HepG2 (cell line): ENCODE results near the gene PIGC. TPM values are rescaled to one million over a fixed set of nuclear protein-coding genes. Genes with fewer than 3 reads are reported as not detected.

ENCODE experiments used
- ATAC-seq: fragments of 200-7000 bp; cut with Tn5 transposase; 3 replicates; pipeline ENCODE4 v1.9.1; 2020; ENCODE audit warnings: mild to moderate bottlenecking, moderate library complexity
- BruUV-seq: library from RNA; stranded (reverse); fragments of 400-500 nt; replicated peaks from 2 replicates; lab custom pipeline; 2021; lab: Mats Ljungman, UMichigan
- CTCF ChIA-PET: fragments of 300-600 bp; formaldehyde crosslinking; extraction: SDS; loops from one replicate; lab custom pipeline; 2021; ENCODE audit warnings: low total read pairs, inconsistent platforms, low intra/inter-chr PET ratio; lab: Yijun Ruan, JAX
- POLR2A ChIA-PET: fragments of 350-600 bp; sonication (Branson Sonifier 250); formaldehyde crosslinking; loops from one replicate; lab custom pipeline; 2020; ENCODE audit warnings: antibody characterized with exemption, inconsistent platforms; lab: Yijun Ruan, JAX
- DNase-seq: peaks from one replicate; pipeline ENCODE4 v3.0.0-alpha.2; 2015; ENCODE audit warnings: low spot score
- FAIRE-seq: peaks from 3 replicates; lab custom pipeline; 2011; peaks lifted over from hg19 to GRCh38; lab: Jason Lieb, UNC
- H2AFZ ChIP-seq: one replicate; pipeline ENCODE4 v1.6.1; 2011; ENCODE audit warnings: low read length, inconsistent platforms
- H3K27ac ChIP-seq: fragments of 300-600 bp; 3 replicates; pipeline ENCODE4 v1.8.0; 2011; ENCODE audit warnings: mixed run types, mild to moderate bottlenecking, mixed read lengths, low read length, inconsistent platforms; ENCODE audit not compliant: insufficient read depth; ENCODE audit errors: extremely low read length
- H3K27me3 ChIP-seq, 2 experiments: fragments of 200-600 bp in 1 of 2; 2 replicates in 1 of 2; 3 replicates in 1 of 2; pipeline versions ENCODE4 v1.6.0 to v1.8.0; 2011; ENCODE audit warnings: low read length in 2 of 2, mild to moderate bottlenecking in 2 of 2, moderate library complexity in 2 of 2, inconsistent platforms in 1 of 2; ENCODE audit not compliant: insufficient read depth in 2 of 2, control insufficient read depth in 1 of 2
- H3K36me3 ChIP-seq, 2 experiments: fragments of 200-600 bp in 1 of 2; replicated peaks in 1 of 2; 2 replicates in 1 of 2; 3 replicates in 1 of 2; pipeline versions ENCODE4 v1.5.1 to v1.8.0; 2011; ENCODE audit warnings: low read length in 2 of 2, inconsistent platforms in 1 of 2; ENCODE audit not compliant: insufficient read depth in 2 of 2, control insufficient read depth in 1 of 2
- H3K4me1 ChIP-seq: 2 replicates; pipeline ENCODE4 v1.5.1; 2012; ENCODE audit warnings: low read length, inconsistent platforms; ENCODE audit not compliant: insufficient read depth
- H3K4me2 ChIP-seq: 2 replicates; pipeline ENCODE4 v1.6.0; 2011; ENCODE audit warnings: low read depth, low read length, inconsistent platforms
- H3K4me3 ChIP-seq, 3 experiments: fragments of 200-600 bp in 1 of 3; sonication (generic), shearing (Covaris generic) in 1 of 3; replicated peaks in 1 of 3; 2 replicates each; pipeline ENCODE4 v1.5.1; 2011 to 2016; ENCODE audit warnings: low read length in 3 of 3, inconsistent platforms in 2 of 3, low read depth in 2 of 3, mild to moderate bottlenecking in 2 of 3, control low read depth in 1 of 3, mixed read lengths in 1 of 3; ENCODE audit not compliant: insufficient read depth in 1 of 3
- H3K79me2 ChIP-seq: one replicate; pipeline ENCODE4 v1.6.1; 2011; ENCODE audit warnings: low read length, inconsistent platforms; ENCODE audit not compliant: insufficient read depth
- H3K9ac ChIP-seq: 2 replicates; pipeline ENCODE4 v1.6.0; 2011; ENCODE audit warnings: mild to moderate bottlenecking, low read depth, low read length, inconsistent platforms; ENCODE audit not compliant: insufficient read depth
- H3K9me3 ChIP-seq: 2 replicates; pipeline ENCODE4 v1.5.1; 2012; ENCODE audit warnings: mild to moderate bottlenecking, low read length
- H4K20me1 ChIP-seq: 2 replicates; pipeline ENCODE4 v1.6.0; 2011; ENCODE audit warnings: inconsistent platforms, mild to moderate bottlenecking, low read length, moderate library complexity; ENCODE audit not compliant: insufficient read depth
- ATF5 ChIP-seq: sonication (generic); formaldehyde crosslinking; IDR thresholded peaks from 2 replicates; pipeline ENCODE4 v1.4.0; 2020; ENCODE audit warnings: mild to moderate bottlenecking, low read depth, missing genetic modification reagents
- BCL3 ChIP-seq: sonication (generic); formaldehyde crosslinking; IDR thresholded peaks from 2 replicates; pipeline ENCODE4 v1.5.1; 2020; ENCODE audit warnings: mild to moderate bottlenecking, missing genetic modification reagents, moderate library complexity
- BRD4 ChIP-seq: sonication (generic); formaldehyde crosslinking; IDR thresholded peaks from 2 replicates; pipeline ENCODE4 v1.4.0; 2020; ENCODE audit warnings: missing genetic modification reagents
- GMEB1 ChIP-seq: sonication (generic); formaldehyde crosslinking; IDR thresholded peaks from 2 replicates; pipeline ENCODE4 v1.5.1; 2020; ENCODE audit warnings: missing genetic modification reagents, mild to moderate bottlenecking, borderline replicate concordance
- PAX8 ChIP-seq: sonication (generic); formaldehyde crosslinking; IDR thresholded peaks from 2 replicates; pipeline ENCODE4 v1.8.0; 2022; ENCODE audit warnings: mild to moderate bottlenecking, missing genetic modification reagents, borderline replicate concordance
- PCBP2 ChIP-seq: fragments of 200-400 bp; formaldehyde crosslinking; optimal IDR thresholded peaks from 2 replicates; pipeline ENCODE3; 2018; ENCODE audit warnings: low read length, low read depth; ENCODE audit not compliant: poor library complexity, severe bottlenecking
- RCOR2 ChIP-seq: IDR thresholded peaks from 2 replicates; pipeline ENCODE4 v1.6.1; 2016; ENCODE audit warnings: missing biosample characterization, missing genetic modification reagents
- SOX5 ChIP-seq: IDR thresholded peaks from 2 replicates; pipeline ENCODE4 v1.6.1; 2016; ENCODE audit warnings: borderline replicate concordance
- ZIK1 ChIP-seq: sonication (generic); formaldehyde crosslinking; IDR thresholded peaks from 2 replicates; pipeline ENCODE4 v1.5.0; 2020; ENCODE audit warnings: mild to moderate bottlenecking, low read depth, missing genetic modification reagents, borderline replicate concordance
- ZNF629 ChIP-seq: sonication (generic); formaldehyde crosslinking; conservative IDR thresholded peaks from 2 replicates; pipeline ENCODE4 v1.5.0; 2020; ENCODE audit warnings: missing genetic modification reagents
- ZNF687 ChIP-seq: sonication (generic); formaldehyde crosslinking; IDR thresholded peaks from 2 replicates; pipeline ENCODE4 v1.5.1; 2020; ENCODE audit warnings: mild to moderate bottlenecking, missing genetic modification reagents, moderate library complexity
- WGBS: methylation state at CpG from one replicate; pipeline ENCODE4 v1.1.6; 2017; ENCODE audit warnings: low lambda C conversion rate; 5-methylcytosine and 5-hydroxymethylcytosine counted together
- in situ Hi-C: cut with HindIII; loops from 2 replicates; pipeline ENCODE4 v1.10.0; 2017; ENCODE audit warnings: low pct_unique_long_range_greater_than_20kb; ENCODE audit not compliant: extremely low pct_ligation_motif_present
- intact Hi-C: fragments of 100-400 bp; cut with micrococcal nuclease; formaldehyde crosslinking; loops from one replicate; pipeline ENCODE4 v1.10.0; 2022; ENCODE audit not compliant: unreplicated experiment
- polyA plus RNA-seq, 8 experiments: library from polyadenylated mRNA; depleted of rRNA in 3 of 8; stranded (reverse) in 7 of 8; unstranded in 1 of 8; fragments of >200 nt; fragmentation: Illumina TruSeq in 4 of 8; extraction: Trizol in 4 of 8; gene quantifications; 2 replicates each; pipeline versions ENCODE4 v1.2.1 to v1.2.3, GENCODE V29; 2011 to 2016; ENCODE audit warnings: low read depth in 4 of 8, missing spikeins in 1 of 8, mixed read lengths in 1 of 8; ENCODE audit not compliant: insufficient read depth in 1 of 8
- total RNA-seq, 5 experiments: library from RNA; depleted of rRNA; stranded (reverse); fragments of >200 nt; fragmentation: Illumina TruSeq; extraction: Trizol; gene quantifications; 2 replicates each; pipeline ENCODE4 v1.2.3, GENCODE V29; 2016; ENCODE audit warnings: low read depth in 1 of 5

PIGC gene
- total and polyA plus RNA-seq, 2 of the 13 experiments (the other 11 are each of a cell fraction or from before 2014, with no cell fraction given), result 26.7 to 29.5 TPM

- in situ Hi-C loops (no loop called here), intact Hi-C loops (no loop called here)
- Histone ChIP-seq H3K4me3 (no peak overlapping the region), H2AFZ (no peak overlapping the region), H3K9me3 (no peaks in the 10 kb centered on the region), H3K27me3 (no peaks in the 10 kb centered on the region; a peak in 2 of 5 replicates), H3K4me2 (no peak overlapping the region), H3K79me2 (no peaks in the 10 kb centered on the region), H3K4me1 (peaks cover 18% of the 10 kb centered on the region), H3K9ac (no peak overlapping the region), H3K36me3 (no peaks in the 10 kb centered on the region), H4K20me1 (no peaks in the 10 kb centered on the region), H3K27ac (no peak overlapping the region)
- POLR2A ChIA-PET, result interaction anchor here (0.6 to 1.9 kb wide), 3 partner anchors 9 to 51 kb away, joined by 3 to 6 read pairs (median 3); partner anchors contain the start of gene SUCO
- DNase-seq (no peak), FAIRE-seq (no peak), ATAC-seq (no peak)
- no TSS peak for BruUV-seq
- CTCF ChIA-PET, result no interaction called here
- 0% methylated on average over 1 of the region's 1 CpG for WGBS
- no peak for TF ChIP-seq GMEB1
- no peak for TF ChIP-seq SOX5 (CRISPR knock-in tag)
- TF ChIP-seq ATF5 (CRISPR knock-in tag), result no peak
- no peak for TF ChIP-seq ZNF629 (CRISPR knock-in tag)
- no peak for TF ChIP-seq PCBP2
- no peak for TF ChIP-seq ZIK1 (CRISPR knock-in tag)
- no peak for TF ChIP-seq RCOR2 (CRISPR knock-in tag)
- no peak for TF ChIP-seq BRD4 (CRISPR knock-in tag)
- no peak for TF ChIP-seq PAX8 (CRISPR knock-in tag)
- TF ChIP-seq ZNF687 (CRISPR knock-in tag), result no peak
- no peak for TF ChIP-seq BCL3 (CRISPR knock-in tag)
Observed at GRCh38 chr1:172482044-172482443, 38.2 kb upstream of the PIGC start.
